ENCODE measurements around the gene PRKCA. TPM values are rescaled to one million over a fixed set of nuclear protein-coding genes. Genes with fewer than 3 reads are reported as not detected.

PRKCA gene
- total and polyA plus RNA-seq, 2 experiments from 2014 or later = 6.4 to 35.4 TPM

DNA sequence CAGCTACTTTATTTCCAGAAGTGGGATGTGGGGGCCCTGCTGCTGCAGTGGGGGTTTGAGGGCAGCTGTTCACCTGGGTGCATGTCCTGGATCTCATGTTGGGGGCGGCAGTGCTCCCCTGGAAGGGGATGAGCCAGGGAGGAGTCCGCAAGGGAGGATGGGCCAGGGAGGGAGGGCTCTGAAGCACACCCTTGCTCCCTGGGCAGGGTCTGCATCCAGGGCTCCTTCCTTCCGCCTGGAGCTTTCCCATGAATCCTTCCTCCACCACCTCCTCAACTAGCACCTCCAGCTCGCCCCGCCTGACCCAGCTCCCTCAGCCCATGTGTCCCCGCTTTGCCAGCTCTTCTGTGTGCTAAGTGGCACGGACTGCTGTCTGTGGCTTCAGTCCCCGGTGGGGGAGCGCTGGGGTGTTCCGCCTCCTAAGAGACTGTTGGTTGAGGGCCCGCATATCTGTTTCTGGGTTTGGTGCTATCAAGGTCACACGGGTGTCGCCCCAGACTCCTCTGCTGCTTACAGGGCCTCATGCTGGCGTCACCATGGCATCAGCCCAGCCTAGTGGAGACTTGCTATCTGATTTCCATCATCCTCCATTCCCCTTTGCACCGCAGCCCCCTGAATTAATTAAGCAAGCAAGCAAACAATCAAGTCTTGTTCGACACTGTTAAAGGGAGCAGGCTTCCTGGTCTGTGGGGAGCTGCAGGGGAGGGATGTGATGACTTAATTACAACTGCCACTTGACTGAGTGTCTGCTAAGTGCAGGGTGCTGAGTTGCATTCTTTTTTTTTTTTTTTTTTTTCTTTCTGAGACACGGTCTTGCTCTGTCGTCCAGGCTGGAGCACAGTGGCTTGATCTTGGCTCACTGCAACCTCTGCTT lies 71.8 kb downstream of the PRKCA start (continued):
- TF ChIP-seq, protein P1, sequence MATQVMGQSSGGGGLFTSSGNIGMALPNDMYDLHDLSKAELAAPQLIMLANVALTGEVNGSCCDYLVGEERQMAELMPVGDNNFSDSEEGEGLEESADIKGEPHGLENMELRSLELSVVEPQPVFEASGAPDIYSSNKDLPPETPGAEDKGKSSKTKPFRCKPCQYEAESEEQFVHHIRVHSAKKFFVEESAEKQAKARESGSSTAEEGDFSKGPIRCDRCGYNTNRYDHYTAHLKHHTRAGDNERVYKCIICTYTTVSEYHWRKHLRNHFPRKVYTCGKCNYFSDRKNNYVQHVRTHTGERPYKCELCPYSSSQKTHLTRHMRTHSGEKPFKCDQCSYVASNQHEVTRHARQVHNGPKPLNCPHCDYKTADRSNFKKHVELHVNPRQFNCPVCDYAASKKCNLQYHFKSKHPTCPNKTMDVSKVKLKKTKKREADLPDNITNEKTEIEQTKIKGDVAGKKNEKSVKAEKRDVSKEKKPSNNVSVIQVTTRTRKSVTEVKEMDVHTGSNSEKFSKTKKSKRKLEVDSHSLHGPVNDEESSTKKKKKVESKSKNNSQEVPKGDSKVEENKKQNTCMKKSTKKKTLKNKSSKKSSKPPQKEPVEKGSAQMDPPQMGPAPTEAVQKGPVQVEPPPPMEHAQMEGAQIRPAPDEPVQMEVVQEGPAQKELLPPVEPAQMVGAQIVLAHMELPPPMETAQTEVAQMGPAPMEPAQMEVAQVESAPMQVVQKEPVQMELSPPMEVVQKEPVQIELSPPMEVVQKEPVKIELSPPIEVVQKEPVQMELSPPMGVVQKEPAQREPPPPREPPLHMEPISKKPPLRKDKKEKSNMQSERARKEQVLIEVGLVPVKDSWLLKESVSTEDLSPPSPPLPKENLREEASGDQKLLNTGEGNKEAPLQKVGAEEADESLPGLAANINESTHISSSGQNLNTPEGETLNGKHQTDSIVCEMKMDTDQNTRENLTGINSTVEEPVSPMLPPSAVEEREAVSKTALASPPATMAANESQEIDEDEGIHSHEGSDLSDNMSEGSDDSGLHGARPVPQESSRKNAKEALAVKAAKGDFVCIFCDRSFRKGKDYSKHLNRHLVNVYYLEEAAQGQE (IDR thresholded peaks at IDR 0.05; ENCODE audit: unreplicated experiment) = no peak
- TF ChIP-seq JUNB (IDR thresholded peaks at IDR 0.05; ENCODE audit: unreplicated experiment) (no peak), EZH2phosphoT487 (IDR thresholded peaks at IDR 0.05; ENCODE audit: unreplicated experiment) (no peak), STAT1 (IDR thresholded peaks at IDR 0.05; ENCODE audit: unreplicated experiment) (no peak), ZNF331 (CRISPR knock-in tag; IDR thresholded peaks at IDR 0.05; ENCODE audit: low read depth) (no peak)
- TF ChIP-seq, protein P2, sequence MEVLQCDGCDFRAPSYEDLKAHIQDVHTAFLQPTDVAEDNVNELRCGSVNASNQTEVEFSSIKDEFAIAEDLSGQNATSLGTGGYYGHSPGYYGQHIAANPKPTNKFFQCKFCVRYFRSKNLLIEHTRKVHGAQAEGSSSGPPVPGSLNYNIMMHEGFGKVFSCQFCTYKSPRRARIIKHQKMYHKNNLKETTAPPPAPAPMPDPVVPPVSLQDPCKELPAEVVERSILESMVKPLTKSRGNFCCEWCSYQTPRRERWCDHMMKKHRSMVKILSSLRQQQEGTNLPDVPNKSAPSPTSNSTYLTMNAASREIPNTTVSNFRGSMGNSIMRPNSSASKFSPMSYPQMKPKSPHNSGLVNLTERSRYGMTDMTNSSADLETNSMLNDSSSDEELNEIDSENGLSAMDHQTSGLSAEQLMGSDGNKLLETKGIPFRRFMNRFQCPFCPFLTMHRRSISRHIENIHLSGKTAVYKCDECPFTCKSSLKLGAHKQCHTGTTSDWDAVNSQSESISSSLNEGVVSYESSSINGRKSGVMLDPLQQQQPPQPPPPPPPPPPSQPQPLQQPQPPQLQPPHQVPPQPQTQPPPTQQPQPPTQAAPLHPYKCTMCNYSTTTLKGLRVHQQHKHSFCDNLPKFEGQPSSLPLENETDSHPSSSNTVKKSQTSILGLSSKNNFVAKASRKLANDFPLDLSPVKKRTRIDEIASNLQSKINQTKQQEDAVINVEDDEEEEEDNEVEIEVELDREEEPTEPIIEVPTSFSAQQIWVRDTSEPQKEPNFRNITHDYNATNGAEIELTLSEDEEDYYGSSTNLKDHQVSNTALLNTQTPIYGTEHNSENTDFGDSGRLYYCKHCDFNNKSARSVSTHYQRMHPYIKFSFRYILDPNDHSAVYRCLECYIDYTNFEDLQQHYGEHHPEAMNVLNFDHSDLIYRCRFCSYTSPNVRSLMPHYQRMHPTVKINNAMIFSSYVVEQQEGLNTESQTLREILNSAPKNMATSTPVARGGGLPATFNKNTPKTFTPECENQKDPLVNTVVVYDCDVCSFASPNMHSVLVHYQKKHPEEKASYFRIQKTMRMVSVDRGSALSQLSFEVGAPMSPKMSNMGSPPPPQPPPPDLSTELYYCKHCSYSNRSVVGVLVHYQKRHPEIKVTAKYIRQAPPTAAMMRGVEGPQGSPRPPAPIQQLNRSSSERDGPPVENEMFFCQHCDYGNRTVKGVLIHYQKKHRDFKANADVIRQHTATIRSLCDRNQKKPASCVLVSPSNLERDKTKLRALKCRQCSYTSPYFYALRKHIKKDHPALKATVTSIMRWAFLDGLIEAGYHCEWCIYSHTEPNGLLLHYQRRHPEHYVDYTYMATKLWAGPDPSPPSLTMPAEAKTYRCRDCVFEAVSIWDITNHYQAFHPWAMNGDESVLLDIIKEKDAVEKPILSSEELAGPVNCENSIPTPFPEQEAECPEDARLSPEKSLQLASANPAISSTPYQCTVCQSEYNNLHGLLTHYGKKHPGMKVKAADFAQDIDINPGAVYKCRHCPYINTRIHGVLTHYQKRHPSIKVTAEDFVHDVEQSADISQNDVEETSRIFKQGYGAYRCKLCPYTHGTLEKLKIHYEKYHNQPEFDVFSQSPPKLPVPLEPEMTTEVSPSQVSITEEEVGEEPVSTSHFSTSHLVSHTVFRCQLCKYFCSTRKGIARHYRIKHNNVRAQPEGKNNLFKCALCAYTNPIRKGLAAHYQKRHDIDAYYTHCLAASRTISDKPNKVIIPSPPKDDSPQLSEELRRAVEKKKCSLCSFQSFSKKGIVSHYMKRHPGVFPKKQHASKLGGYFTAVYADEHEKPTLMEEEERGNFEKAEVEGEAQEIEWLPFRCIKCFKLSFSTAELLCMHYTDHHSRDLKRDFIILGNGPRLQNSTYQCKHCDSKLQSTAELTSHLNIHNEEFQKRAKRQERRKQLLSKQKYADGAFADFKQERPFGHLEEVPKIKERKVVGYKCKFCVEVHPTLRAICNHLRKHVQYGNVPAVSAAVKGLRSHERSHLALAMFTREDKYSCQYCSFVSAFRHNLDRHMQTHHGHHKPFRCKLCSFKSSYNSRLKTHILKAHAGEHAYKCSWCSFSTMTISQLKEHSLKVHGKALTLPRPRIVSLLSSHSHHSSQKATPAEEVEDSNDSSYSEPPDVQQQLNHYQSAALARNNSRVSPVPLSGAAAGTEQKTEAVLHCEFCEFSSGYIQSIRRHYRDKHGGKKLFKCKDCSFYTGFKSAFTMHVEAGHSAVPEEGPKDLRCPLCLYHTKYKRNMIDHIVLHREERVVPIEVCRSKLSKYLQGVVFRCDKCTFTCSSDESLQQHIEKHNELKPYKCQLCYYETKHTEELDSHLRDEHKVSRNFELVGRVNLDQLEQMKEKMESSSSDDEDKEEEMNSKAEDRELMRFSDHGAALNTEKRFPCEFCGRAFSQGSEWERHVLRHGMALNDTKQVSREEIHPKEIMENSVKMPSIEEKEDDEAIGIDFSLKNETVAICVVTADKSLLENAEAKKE (CRISPR knock-in tag; IDR thresholded peaks at IDR 0.05) = no peak
